ENCODE results near the gene PPP5C.
A peak's percentile ranks its signal among the peaks of the same experiment; 100 is the strongest.
"Not testable (repeated sequence)": the region's sequence is repeated elsewhere in the genome, so short reads cannot be mapped to it uniquely, and the experiment has no call there.

Gene PPP5C, protein sequence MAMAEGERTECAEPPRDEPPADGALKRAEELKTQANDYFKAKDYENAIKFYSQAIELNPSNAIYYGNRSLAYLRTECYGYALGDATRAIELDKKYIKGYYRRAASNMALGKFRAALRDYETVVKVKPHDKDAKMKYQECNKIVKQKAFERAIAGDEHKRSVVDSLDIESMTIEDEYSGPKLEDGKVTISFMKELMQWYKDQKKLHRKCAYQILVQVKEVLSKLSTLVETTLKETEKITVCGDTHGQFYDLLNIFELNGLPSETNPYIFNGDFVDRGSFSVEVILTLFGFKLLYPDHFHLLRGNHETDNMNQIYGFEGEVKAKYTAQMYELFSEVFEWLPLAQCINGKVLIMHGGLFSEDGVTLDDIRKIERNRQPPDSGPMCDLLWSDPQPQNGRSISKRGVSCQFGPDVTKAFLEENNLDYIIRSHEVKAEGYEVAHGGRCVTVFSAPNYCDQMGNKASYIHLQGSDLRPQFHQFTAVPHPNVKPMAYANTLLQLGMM

DNA sequence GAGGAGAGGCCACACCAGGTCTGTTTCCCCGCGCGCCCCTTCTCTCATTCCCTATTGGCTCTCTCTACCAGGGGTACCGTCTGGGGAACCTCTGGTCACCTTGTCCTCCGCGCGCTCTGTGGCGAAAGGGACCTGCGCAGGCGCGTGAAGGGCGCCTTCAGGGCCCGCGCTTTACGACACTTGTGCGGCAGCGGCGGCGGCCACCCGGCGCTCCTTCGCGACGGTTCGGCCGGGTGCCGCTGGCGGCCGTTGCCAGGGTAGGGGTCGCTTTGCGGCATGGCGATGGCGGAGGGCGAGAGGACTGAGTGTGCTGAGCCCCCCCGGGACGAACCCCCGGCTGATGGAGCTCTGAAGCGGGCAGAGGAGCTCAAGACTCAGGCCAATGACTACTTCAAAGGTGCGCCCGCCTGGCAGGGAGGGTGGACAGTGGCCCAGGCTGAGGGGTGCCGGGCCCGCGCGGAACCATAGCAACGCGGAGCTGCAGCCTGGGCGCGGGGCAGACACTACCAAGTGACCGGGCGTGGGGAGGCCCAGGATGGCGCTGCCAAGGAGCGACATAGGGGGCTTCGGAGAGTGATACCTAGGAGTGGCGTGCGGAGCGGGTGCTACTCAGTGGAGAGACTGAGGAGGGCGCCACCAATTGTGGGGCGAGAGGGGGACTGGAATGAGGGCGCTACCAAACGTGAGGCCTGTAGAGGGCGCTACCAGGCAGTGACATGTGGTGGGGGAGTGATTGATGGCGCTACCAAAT is at the start of gene PPP5C:
Gene PPP5C, plus strand, starts transcription at position 267 of the 751 bp plus-strand sequence. Its CDS starts 10 bp downstream, at position 277.
- peak; percentile 93 for DNase-seq

DNA sequence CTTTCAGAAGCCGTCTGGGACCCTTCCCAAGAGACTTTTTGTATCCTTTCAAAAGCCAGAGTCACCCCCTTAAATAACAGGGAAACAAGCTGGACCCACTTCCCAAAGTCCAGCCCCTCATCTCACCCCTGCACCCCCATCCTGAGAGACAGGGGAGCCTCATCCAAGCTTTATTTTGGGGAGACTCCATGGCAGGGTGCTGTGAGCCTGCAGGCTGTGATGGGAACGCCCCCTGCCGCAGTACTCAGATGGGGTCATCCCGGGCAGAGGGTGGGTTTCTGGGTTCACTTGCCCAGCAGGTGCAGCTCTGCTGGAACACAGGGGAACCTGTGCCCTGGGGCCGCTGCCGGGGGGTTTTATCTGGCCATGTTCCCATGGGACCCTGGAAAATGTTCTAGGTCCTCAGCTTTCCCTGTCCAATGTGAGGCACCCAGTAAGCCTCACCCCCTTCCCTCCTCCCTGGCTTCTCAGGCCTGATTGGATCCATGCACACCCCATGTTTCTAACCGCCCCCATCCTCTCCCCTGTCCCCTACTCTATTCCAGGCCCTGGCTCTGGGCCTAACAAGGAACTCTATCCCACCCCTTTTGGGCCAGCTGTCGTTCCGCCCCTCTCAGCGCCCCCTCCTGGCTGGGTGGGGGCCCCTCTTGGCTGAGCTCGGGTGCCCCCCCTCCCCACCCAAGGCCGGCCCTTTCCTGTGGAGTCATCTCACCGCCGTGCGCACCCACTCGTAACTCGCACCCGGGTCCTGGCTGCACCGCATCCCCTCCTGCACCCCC is 49.0 kb upstream of the PPP5C start:
- no peak for DNase-seq

DNA sequence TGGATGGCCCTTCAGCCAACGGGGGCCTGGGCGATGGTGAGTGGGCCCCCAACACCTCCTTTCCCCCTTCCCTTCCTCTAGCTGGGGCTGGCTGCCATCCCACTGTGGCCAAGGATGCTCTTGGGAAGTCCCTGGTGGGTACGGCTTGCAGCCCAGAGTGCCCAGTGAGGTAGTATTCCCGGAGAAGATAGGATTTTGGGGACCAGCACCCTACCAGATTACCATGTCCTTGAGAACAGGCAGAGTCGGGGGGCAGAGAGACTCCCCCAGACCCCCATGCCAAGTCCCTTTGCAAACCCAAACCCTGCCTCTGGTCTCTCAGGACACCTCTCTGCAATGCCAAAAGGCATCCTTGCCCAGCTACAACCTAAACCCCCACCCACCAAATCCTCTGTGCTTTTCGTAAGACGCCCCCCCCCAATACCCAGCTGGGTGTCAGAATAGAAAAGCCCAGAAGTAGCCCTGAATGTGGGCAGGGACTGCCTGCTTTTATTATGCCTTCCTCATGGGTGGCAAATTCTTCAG is 48.3 kb upstream of the PPP5C start:
- no peak for DNase-seq

DNA sequence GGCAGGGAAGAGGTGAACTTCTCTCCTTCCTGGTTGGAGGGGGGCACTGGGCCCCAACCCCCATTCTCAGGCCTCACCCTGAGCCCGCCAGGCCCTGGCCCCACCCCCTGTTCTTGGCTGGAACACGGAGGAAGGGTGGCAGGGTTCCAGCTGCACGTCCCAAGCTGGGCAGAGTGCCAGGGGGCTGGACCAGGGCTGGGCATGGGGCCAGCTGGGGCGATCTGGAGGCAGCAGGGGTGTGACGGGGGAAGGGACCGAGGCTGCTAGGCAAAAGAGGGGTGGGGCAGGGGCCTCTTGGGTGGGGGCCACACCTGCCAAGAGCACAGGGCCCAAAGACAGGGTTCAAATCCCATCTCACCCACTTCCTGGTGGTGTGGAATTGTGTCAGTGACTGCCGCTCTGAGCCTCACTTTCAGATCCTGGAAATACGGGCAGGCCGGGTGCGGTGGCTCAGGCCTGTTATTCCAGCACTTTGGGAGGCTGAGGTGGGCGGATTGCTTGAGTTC is 47.8 kb upstream of the PPP5C start:
- peak; percentile 95 for DNase-seq

DNA sequence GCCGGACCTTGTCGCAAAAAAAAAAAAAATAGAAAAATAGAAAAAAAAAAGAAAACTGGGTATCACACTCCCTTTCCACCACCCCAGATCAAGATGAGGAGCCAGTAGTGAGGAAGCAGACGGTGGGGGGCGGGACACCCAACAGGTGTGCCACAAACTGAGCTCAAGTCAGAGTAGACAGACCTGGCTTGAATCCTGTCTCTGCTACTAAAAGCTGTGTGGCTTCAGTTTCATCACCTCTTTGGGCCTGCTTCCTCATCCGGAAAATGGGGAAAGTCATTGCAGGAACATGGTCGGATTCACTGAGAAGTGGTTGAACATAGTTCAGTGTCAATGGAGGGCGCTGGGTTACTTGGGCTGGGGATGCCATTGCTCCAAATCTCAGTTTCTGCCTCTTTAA is 47.2 kb upstream of the PPP5C start:
- DNase-seq, result no peak

DNA sequence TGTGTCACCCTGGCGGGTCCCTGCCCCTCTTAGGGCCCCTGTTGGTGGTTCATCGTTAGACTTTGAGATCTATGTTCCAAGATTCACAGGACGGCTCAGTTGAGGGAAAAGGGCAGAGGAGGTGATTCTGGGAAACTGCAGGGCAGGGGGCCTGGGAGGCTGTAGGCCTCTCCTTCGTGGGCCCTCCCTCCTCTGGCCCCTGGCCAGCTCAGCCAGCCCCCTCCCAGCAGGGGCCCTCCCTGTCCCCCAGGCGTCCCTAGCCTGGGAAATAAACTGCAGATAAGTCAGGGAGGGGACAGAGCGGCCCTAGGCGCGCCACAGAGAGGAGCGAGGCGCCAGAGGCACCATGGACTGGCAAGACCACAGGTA is 43.6 kb upstream of the PPP5C start:
- no peak for DNase-seq

DNA sequence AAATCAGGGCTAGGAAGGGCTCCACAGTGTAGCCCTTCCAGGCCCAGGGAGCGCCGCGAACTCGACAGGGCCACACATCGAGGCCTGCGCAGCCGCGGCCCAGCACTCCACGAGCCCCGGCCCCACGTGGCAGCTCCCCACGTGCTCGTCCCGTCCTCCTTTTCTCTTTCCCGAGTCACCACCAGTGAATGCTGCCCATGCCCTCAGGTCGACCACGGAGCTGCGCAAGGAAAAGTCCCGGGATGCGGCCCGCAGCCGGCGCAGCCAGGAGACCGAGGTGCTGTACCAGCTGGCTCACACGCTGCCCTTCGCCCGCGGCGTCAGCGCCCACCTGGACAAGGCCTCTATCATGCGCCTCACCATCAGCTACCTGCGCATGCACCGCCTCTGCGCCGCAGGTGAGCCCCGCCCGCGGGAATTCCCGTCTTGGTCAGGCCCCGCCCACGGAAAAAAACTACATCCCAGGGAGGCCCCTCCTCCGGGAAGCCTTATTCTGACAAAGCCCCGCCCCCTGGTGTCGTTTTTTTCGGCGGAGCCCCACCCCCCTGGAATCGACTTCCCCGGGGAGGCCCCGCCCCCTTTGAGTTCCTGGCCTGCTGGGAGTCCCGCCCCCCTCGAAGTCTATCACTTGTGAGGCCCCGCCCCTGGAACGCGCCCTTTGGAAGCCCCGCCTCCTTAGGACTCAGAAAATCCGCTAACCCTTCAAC is 43.0 kb upstream of the PPP5C start:
- no peak for DNase-seq

DNA sequence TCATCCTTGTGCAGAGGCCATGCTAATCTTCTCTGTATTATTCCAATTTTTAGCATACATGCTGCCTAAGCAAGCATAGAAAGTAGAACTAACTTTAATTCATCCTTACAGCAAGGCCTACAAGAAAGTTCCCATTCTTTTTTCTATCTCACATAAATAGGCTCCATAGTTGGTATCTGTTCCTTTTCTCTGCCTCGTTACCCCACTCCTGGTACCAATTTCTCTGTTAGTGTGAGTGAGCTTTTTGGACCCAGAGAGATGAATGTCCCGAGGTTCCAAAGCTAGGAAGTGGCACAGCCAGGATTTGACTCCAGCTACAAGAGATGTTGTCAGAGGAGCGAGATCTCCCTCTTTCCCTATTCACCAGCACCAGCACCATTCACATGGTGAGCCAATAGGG is 40.4 kb upstream of the PPP5C start:
- DNase-seq, result no peak

DNA sequence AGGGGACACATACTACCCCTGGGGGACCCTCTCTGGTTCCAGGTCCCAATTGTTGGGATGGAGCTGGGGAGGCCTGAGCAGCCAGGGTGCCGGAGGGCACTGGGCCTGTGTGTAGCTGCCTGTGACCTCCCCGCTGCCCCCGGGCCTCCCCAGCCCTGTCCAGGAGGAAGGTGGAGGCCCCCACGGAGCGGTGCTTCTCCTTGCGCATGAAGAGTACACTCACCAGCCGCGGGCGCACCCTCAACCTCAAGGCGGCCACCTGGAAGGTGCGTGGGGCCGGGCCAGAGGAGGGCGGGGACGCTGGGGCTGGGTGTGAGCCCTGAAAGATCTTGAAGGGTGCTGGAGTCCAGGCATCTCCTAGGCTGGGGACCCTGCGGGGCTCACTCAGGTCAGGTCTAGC is 38.4 kb upstream of the PPP5C start:
- no peak for DNase-seq

DNA sequence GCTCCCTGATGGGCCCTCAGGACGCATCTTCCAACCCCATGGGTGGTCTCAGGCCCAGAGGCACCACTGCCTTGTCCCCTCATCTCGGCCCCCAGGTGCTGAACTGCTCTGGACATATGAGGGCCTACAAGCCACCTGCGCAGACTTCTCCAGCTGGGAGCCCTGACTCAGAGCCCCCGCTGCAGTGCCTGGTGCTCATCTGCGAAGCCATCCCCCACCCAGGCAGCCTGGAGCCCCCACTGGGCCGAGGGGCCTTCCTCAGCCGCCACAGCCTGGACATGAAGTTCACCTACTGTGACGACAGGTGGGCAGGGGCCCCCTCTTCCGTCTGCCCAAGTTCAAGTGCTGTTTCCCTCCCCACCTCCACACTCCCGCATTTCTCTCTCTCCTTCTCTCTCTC is 37.8 kb upstream of the PPP5C start:
- DNase-seq, result no peak

DNA sequence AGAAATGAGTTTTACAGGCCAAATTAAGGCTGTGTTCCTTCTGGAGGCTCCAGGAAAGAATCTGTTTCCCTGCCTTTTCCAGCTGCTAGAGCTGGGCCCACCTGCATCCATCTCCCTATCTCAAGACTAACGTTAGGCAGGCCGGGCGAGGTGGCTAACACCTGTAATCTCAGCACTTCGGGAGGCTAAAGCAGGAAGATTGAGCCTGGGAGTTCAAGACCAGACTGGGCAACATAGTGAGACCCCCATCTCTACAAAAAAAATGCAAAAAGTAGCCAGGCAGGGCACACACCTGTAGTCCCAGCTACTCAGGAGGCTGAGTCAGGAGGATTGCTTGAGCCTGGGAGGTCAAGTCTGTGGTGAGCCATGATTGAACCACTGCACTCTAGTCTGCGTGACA is 35.4 kb upstream of the PPP5C start:
- no peak for DNase-seq

DNA sequence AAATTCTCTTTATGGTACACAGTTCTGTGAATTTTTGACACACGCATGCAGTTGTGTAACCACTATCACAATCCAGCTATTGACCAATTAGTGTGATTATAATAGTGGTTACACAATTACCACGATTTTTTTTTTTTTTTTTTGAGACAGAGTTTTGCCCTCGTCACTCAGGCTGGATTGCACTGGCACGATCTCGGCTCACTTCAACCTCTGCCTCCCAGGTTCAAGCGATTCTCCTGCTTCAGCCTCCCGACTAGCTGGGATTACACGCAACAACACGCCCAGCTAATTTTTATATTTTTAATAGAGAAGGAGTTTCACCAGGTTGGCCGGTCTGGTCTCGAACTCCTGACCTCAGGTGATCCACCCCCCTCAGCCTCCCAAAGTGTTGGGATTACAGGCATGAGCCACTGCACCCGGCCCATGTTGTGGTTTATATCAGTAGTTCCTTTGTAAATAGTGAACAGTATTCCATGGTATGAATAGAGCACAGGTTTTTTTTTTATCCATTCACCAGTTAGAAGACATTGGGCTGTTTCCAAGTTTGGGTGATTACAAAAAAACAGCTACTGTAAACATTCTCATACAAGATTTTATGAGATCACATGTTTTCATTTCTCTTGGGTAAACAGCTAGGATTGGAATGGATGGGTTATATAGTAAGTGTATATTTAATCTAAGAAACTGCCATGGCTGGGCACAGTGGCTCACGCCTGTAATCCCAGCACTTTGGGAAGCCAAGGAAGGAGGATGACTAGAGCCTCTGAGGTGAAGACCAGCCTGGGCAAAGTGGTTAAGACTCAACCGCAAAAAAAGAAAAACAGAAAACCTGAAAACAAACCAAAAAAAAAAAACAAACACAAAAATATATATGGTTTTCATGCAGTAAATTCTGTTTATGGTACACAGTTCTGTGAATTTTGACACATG is 33.1 kb upstream of the PPP5C start:
- not testable (repeated sequence) for DNase-seq

DNA sequence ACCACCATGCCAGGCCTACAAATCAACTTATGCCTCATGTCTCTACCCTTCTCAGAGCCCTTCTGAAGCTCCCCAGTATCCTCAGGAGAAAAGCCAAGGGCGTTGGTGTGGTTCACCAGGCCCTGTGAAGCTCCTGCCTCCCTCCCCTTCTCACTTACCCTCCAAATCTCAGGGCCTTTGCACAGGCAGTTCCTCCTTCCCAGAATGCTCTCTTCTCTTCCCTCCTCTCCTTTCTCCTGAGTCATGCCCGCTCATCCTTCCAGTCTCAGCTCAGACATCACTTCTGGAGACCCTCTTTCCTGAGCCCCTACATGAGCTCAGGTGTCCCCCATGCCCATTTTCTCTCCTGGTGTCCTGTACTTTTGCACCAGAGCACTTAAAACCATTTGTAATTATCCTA is 29.5 kb upstream of the PPP5C start:
- DNase-seq, result no peak

DNA sequence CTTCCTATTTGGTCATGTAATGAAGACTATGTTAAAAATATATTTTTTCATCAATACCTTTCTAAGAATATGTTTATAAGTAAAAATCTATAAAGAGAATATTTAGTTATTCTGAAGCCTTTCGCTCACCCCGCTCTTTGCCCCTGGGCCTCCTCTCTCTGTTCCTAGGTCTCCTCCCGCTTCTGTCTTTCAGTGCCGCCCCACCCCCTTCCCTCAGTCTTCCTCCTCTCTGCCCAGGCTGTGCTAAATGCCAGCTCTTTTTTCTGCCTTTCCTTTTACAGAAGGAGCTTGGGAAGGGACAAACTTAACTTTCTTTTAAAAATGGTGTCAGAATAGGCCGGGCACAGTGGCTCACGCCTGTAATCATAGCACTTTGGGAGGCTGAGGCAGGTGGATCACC is 27.3 kb upstream of the PPP5C start:
- DNase-seq, result no peak

DNA sequence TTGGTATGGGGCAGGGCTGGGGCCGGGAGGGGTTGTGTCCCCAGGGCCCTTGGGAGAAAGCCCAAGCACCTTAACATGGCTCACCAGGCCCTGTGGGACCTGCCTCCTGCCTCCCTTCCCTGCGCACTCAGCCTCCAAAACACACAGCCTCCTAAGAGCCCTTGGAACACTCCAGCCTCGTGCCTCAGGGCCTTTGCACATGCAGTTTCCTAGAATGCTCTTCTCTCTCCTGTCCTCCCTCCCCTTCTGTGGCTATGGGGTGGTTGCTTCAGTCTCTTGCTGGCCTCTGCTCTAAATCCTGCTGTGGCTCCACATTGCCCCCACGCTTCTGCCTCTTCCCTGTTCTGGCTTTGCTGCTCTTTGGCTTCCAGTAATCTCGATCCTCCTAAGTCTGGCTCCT is 26.3 kb upstream of the PPP5C start:
- no peak for DNase-seq

DNA sequence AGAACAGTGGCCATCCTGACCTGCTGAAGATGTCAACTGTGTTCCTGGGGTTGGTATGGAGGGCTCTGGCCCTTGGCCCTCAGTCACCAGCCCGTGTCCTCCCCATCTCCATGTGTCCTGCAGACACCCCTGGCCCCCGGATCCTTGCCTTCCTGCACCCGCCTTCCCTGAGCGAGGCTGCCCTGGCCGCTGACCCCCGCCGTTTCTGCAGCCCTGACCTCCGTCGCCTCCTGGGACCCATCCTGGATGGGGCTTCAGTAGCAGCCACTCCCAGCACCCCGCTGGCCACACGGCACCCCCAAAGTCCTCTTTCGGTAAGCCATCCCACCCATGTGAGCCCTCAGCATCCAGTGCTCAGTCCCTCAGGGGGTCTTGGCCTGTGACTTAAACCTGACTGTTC is 25.2 kb upstream of the PPP5C start:
- no peak for DNase-seq

DNA sequence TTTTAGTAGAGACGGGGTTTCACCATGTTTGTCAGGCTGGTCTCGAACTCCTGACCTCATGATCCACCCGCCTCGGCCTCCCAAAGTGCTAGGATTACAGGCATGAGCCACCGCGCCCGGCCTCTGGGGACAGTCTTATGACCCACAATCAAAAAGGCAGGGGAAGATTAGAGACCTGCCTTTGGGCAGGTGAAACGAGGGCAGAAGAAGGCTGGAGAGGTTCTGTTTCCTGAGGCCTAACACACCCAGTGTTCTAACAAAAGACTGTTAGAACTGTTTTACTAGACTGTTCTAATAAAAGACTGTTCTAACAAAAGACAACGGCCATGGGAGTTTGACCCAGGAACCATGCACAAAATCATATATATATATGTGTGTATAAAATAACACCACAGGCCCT is 23.7 kb upstream of the PPP5C start:
- not testable (repeated sequence) for DNase-seq

DNA sequence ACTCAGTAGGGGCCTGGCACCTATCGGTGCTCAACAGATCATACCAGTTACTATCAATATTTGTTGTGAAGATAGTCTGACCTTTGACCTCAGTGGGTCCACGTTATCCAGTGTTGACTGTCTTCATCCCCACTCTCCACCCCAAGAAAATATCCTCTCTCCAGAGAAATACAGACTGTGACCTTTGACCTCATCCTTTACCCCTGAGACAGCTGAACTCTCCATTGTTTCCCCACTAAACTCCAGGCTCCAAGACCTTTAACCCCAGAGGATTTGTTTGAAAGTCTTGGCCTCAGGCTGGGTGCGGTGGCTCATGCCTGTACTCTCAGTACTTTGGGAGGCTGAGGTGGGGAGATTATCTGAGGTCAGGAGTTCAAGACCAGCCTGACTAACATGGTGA is 22.6 kb upstream of the PPP5C start:
- DNase-seq, result no peak

DNA sequence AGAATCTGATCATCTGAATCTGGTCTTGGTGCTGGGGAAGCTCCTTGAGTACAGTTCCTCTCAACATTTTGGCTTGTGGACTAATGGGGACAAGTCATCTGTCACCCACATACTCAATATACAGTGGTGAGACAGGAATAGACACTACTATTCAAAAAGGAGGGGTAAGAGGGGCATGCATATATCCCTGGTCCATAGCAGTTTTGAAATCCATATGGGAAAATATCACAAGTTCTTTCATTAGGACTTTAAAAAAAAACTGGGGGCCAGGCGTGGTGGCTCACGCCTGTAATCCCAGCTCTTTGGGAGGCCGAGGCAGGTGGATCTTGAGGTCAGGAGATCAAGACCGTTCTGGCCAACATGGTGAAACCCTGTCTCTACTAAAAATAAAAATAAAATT is 20.3 kb upstream of the PPP5C start:
- DNase-seq, result no peak

DNA sequence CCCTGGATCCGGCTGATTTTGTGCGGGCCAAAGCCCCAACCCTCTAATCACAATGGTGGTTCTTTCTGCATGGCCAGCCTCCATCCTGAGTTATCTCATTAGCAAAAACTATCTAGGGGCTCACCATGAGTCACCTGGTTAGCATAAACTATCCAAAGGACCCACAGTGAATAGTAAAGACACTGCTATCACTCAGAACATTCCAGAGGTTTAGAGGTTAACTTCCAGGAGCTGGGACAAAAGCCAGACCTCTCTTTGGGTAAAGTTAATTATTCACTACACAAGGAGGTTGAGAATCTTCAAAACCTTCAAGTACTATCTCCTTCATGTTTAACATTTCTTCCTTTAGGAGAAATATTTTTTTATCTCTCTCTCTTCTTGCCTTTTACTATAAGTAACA is 18.8 kb upstream of the PPP5C start:
- DNase-seq, result no peak

DNA sequence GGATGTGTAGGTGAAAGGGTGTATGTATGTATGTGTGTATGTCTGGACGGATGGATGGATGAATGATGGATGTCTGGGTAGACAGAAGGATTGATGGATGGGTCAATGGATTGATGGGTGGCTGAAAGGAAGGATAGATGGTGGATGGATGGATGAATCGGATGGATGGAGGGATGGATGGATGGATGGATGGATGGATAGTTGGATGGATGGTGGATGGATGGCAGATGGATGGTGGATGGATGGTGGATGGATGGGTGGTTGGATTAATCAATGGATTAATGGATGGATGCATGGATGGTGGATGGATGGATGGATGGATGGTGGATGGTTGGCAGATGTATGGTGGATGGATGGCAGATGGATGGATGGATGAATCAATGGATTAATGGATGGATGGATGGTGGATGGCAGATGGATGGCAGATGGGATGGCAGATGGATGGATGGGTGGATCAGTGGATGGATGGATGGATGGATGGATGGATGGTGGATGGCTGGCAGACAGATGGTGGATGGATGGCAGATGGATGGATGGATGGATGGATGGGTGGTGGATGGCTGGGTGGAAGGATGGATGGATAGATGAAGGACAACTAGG is 16.5 kb upstream of the PPP5C start:
- no peak for DNase-seq

All from DMS153 (cell line).